Activated T-cell treated with anti-CD3 and anti-CD28 coated beads, Interleukin-2, amount 50 U/mL, for 4 hours (primary cell): ENCODE data around the gene LOX. TPM values are rescaled to one million over a fixed set of nuclear protein-coding genes. Genes with fewer than 3 reads are reported as not detected.
A peak's percentile ranks its signal among the peaks of the same experiment; 100 is the strongest.

ENCODE experiments used
- ATAC-seq, 2 donors: fragments of 200-7000 bp; cut with Tn5 transposase; one replicate each; pipeline ENCODE4 v1.10.0; 2021
- DNase-seq: peaks from one replicate; pipeline ENCODE4 v3.0.0-alpha.2; 2020
- H3K27me3 Mint-ChIP-seq: one replicate; pipeline ENCODE4 v1.8.0; 2021; ENCODE audit warnings: low read depth, mixed read lengths
- H3K36me3 Mint-ChIP-seq: one replicate; pipeline ENCODE4 v1.8.0; 2022; ENCODE audit warnings: mixed read lengths; ENCODE audit not compliant: insufficient read depth
- H3K4me1 Mint-ChIP-seq: one replicate; pipeline ENCODE4 v1.8.0; 2021; ENCODE audit warnings: low read depth, mixed read lengths
- H3K4me3 Mint-ChIP-seq: one replicate; pipeline ENCODE4 v1.8.0; 2021; ENCODE audit warnings: mild to moderate bottlenecking, moderate library complexity, mixed read lengths
- H3K9me3 Mint-ChIP-seq: one replicate; pipeline ENCODE4 v1.8.0; 2021; ENCODE audit warnings: mixed read lengths
- total RNA-seq, 3 donors: library from RNA; stranded (reverse); gene quantifications; one replicate each; pipeline ENCODE4 v1.2.1, GENCODE V29; 2021

LOX gene
- total RNA-seq, 3 donors from 2014 or later, result 0.20 to 0.40 (median 0.27) TPM

- Mint-ChIP-seq H3K4me1 (no peaks in the 10 kb centered on the region), H3K36me3 (peaks cover 14% of the 10 kb centered on the region), H3K9me3 (no peaks in the 10 kb centered on the region), H3K27me3 (no peaks in the 10 kb centered on the region), H3K4me3 (no peak overlapping the region)
- DNase-seq (no peak), ATAC-seq (no peak)
These were observed 26.5 kb downstream of the LOX start for GRCh38 chr5:122051569-122051968.

GRCh38 chr5:122050959-122051358 is 27.1 kb downstream of the LOX start:
- no peaks in the 10 kb centered on the region for H3K9me3 Mint-ChIP-seq
- peaks cover 14% of the 10 kb centered on the region for H3K36me3 Mint-ChIP-seq
- H3K27me3 Mint-ChIP-seq, result no peaks in the 10 kb centered on the region
- no peak for DNase-seq
- ATAC-seq, result no peak
- H3K4me1 Mint-ChIP-seq, result no peaks in the 10 kb centered on the region
- no peak overlapping the region for H3K4me3 Mint-ChIP-seq

GRCh38 chr5:122040636-122041302 is 37.3 kb downstream of the LOX start:
- H3K36me3 Mint-ChIP-seq, result peaks cover 19% of the 10 kb centered on the region
- ATAC-seq (no peak), DNase-seq (no peak)
- no peaks in the 10 kb centered on the region for H3K27me3 Mint-ChIP-seq
- peaks cover 11% of the 10 kb centered on the region for H3K9me3 Mint-ChIP-seq
- H3K4me3 Mint-ChIP-seq, result no peak overlapping the region
- no peaks in the 10 kb centered on the region for H3K4me1 Mint-ChIP-seq

GRCh38 chr5:122036326-122036725 is 41.7 kb downstream of the LOX start:
- peaks cover 19% of the 10 kb centered on the region for H3K36me3 Mint-ChIP-seq
- no peak overlapping the region for H3K4me3 Mint-ChIP-seq
- DNase-seq (no peak), ATAC-seq (no peak)
- H3K9me3 Mint-ChIP-seq, result no peaks in the 10 kb centered on the region
- H3K27me3 Mint-ChIP-seq, result no peaks in the 10 kb centered on the region
- no peaks in the 10 kb centered on the region for H3K4me1 Mint-ChIP-seq

- no peak for DNase-seq
- H3K9me3 Mint-ChIP-seq, result no peaks in the 10 kb centered on the region
- no peak overlapping the region for H3K4me3 Mint-ChIP-seq
- peaks cover 22% of the 10 kb centered on the region for H3K36me3 Mint-ChIP-seq
- H3K4me1 Mint-ChIP-seq, result no peaks in the 10 kb centered on the region
- H3K27me3 Mint-ChIP-seq, result no peaks in the 10 kb centered on the region
- no peak for ATAC-seq
These were observed 42.1 kb downstream of the LOX start for GRCh38 chr5:122035913-122036312.

- no peaks in the 10 kb centered on the region for H3K4me1 Mint-ChIP-seq
- DNase-seq (no peak), ATAC-seq (no peak)
- H3K27me3 Mint-ChIP-seq, result no peaks in the 10 kb centered on the region
- H3K9me3 Mint-ChIP-seq, result no peaks in the 10 kb centered on the region
- H3K4me3 Mint-ChIP-seq, result no peak overlapping the region
- peaks cover 23% of the 10 kb centered on the region for H3K36me3 Mint-ChIP-seq
These were observed 46.2 kb downstream of the LOX start for GRCh38 chr5:122031836-122032235.

- ATAC-seq (no peak), DNase-seq (no peak)
- H3K4me1 Mint-ChIP-seq, result no peaks in the 10 kb centered on the region
- no peak overlapping the region for H3K4me3 Mint-ChIP-seq
- peaks cover 23% of the 10 kb centered on the region for H3K36me3 Mint-ChIP-seq
- H3K9me3 Mint-ChIP-seq, result no peaks in the 10 kb centered on the region
- H3K27me3 Mint-ChIP-seq, result no peaks in the 10 kb centered on the region
These were observed 47.8 kb downstream of the LOX start for GRCh38 chr5:122030251-122030650.

- DNase-seq (no peak), ATAC-seq (no peak)
- H3K27me3 Mint-ChIP-seq, result no peaks in the 10 kb centered on the region
- H3K4me3 Mint-ChIP-seq, result no peak overlapping the region
- peaks cover 20% of the 10 kb centered on the region for H3K36me3 Mint-ChIP-seq
- H3K4me1 Mint-ChIP-seq, result no peaks in the 10 kb centered on the region
- no peaks in the 10 kb centered on the region for H3K9me3 Mint-ChIP-seq
These were observed 48.2 kb downstream of the LOX start for GRCh38 chr5:122029818-122030217.

- Mint-ChIP-seq H3K4me1 (peaks cover 5% of the 10 kb centered on the region), H3K27me3 (no peaks in the 10 kb centered on the region), H3K9me3 (no peaks in the 10 kb centered on the region), H3K4me3 (no peak overlapping the region), H3K36me3 (peaks cover 53% of the 10 kb centered on the region)
- DNase-seq (no peak), ATAC-seq (no peak)
These were observed 55.1 kb downstream of the LOX start for GRCh38 chr5:122022966-122023365.

GRCh38 chr5:122019919-122020590 is 58.0 kb downstream of the LOX start:
- Mint-ChIP-seq H3K36me3 (peaks cover 51% of the 10 kb centered on the region), H3K4me1 (peaks cover 5% of the 10 kb centered on the region), H3K9me3 (no peaks in the 10 kb centered on the region), H3K27me3 (no peaks in the 10 kb centered on the region), H3K4me3 (no peak overlapping the region)
- ATAC-seq, result peak; percentile 48 to 75
- no peak for DNase-seq

- DNase-seq (no peak), ATAC-seq (no peak)
- Mint-ChIP-seq H3K36me3 (peaks cover 18% of the 10 kb centered on the region), H3K27me3 (no peaks in the 10 kb centered on the region), H3K9me3 (no peaks in the 10 kb centered on the region), H3K4me1 (peaks cover 7% of the 10 kb centered on the region), H3K4me3 (no peak overlapping the region)
These were observed 62.6 kb downstream of the LOX start for GRCh38 chr5:122015471-122015870.

- no peak for DNase-seq
- Mint-ChIP-seq H3K27me3 (no peaks in the 10 kb centered on the region), H3K9me3 (no peaks in the 10 kb centered on the region), H3K36me3 (peaks cover 10% of the 10 kb centered on the region), H3K4me3 (no peak overlapping the region), H3K4me1 (peaks cover 9% of the 10 kb centered on the region)
- ATAC-seq, result no peak
These were observed 63.7 kb downstream of the LOX start for GRCh38 chr5:122014236-122014935.
